ENCODE measurements around the gene NOTCH1.
A peak's percentile ranks its signal among the peaks of the same experiment; 100 is the strongest.
"Not testable (repeated sequence)": the region's sequence is repeated elsewhere in the genome, so short reads cannot be mapped to it uniquely, and the experiment has no call there.

Gene NOTCH1

GRCh38 chr9:136578915-136579649 lies 33.2 kb upstream of the NOTCH1 start:
- no peak for DNase-seq (ENCODE audit: low read depth in 3 of 3)

GRCh38 chr9:136578626-136578914 lies 32.7 kb upstream of the NOTCH1 start:
- DNase-seq (ENCODE audit: low read depth in 3 of 3): no peak

GRCh38 chr9:136577941-136578625 lies 32.2 kb upstream of the NOTCH1 start:
- no peak for DNase-seq (ENCODE audit: low read depth in 3 of 3)

- DNase-seq (ENCODE audit: low read depth in 3 of 3): peak in 1 of 3 experiments; percentile 16
Measured at GRCh38 chr9:136576269-136576626, 30.4 kb upstream of the NOTCH1 start.

GRCh38 chr9:136575626-136576268 lies 29.9 kb upstream of the NOTCH1 start:
- no peak for DNase-seq (ENCODE audit: low read depth in 3 of 3)

GRCh38 chr9:136574606-136575005 lies 28.8 kb upstream of the NOTCH1 start:
- not testable (repeated sequence) for DNase-seq (ENCODE audit: low read depth in 3 of 3)

GRCh38 chr9:136572828-136573625 lies 27.2 kb upstream of the NOTCH1 start:
- no peak for DNase-seq (ENCODE audit: low read depth in 3 of 3)

GRCh38 chr9:136572003-136572827 lies 26.4 kb upstream of the NOTCH1 start:
- DNase-seq (ENCODE audit: low read depth in 3 of 3): no peak

GRCh38 chr9:136571531-136571930 lies 25.7 kb upstream of the NOTCH1 start:
- no peak for DNase-seq (ENCODE audit: low read depth in 3 of 3)

- no peak for DNase-seq (ENCODE audit: low read depth in 3 of 3)
Measured at GRCh38 chr9:136570916-136571315, 25.1 kb upstream of the NOTCH1 start.

- no peak for DNase-seq (ENCODE audit: low read depth in 3 of 3)
Measured at GRCh38 chr9:136570191-136570845, 24.5 kb upstream of the NOTCH1 start.

GRCh38 chr9:136569526-136570148 lies 23.8 kb upstream of the NOTCH1 start:
- DNase-seq (ENCODE audit: low read depth in 3 of 3): no peak

GRCh38 chr9:136568288-136569081 lies 22.6 kb upstream of the NOTCH1 start:
- DNase-seq (ENCODE audit: low read depth in 3 of 3): no peak

- no peak for DNase-seq (ENCODE audit: low read depth in 3 of 3)
Measured at GRCh38 chr9:136567651-136568287, 21.9 kb upstream of the NOTCH1 start.

- DNase-seq (ENCODE audit: low read depth in 3 of 3): no peak
Measured at GRCh38 chr9:136566901-136567300, 21.1 kb upstream of the NOTCH1 start.

- DNase-seq (ENCODE audit: low read depth in 3 of 3): no peak
Measured at GRCh38 chr9:136566553-136566895, 20.7 kb upstream of the NOTCH1 start.

- DNase-seq (ENCODE audit: low read depth in 3 of 3): no peak
Measured at GRCh38 chr9:136565715-136566552, 20.1 kb upstream of the NOTCH1 start.

GRCh38 chr9:136565086-136565714 lies 19.4 kb upstream of the NOTCH1 start:
- DNase-seq (ENCODE audit: low read depth in 3 of 3): no peak

Data from stimulated activated CD4-positive, alpha-beta T cell treated with anti-CD3 and anti-CD28 coated beads, TNF-alpha, amount 100 ng/mL, for 24 hours (primary cell).